ENCODE results near the gene TGM1.

TGM1 gene

GRCh38 chr14:24270537-24271133 lies 7.7 kb upstream of the TGM1 start:
- DNase-seq: no peak

DNA sequence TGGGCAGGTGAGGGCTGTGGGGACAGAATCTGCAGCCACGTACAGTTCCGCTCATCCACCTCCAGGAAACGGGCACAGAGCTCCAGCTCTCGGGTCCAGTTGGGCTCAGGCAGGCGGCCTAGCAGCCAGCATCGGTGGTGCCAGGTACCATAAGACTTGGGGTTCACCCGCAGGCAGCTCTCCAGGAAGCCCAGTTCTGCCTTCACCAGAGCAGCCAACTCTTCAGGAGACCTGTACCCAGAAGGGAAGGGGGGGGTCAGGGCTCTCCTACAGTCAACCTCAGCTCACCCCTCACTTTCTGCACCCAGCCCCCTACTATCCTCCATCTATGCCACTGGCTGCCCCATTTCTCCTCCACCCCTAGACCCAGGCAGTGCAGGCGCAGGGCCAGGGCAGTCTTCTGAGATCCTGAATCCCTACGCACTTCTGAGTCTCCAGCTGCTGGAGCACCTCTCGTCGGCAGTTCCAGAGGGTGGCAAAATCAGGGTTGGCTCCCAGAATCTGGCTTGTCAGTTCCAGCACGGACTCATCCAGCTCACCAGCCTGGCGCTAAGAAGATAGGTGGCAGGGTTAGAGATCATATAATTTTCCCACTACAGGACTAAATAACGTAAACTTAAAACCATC lies 7.0 kb upstream of the TGM1 start:
- DNase-seq: no peak

DNA sequence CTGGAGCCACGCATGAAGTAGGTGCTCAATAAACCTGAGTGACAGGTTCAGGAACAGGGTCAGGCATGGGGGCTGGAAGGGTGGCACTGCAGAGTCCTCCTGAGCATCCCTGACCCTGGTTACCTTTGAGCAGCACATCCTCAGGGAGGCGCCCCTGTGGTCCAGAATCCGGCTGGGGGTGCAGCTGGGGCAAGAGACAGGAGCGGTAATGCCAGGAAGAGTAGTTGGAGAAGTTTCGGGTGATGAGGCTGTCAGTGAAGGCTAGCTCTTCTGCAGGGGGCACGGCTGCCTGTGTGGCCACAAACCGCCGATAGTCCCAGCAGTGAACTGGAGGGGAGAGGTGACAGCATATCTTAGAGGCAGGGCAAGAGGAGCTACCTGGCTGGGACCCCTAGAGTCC lies 6.4 kb upstream of the TGM1 start:
- DNase-seq: no peak

DNA sequence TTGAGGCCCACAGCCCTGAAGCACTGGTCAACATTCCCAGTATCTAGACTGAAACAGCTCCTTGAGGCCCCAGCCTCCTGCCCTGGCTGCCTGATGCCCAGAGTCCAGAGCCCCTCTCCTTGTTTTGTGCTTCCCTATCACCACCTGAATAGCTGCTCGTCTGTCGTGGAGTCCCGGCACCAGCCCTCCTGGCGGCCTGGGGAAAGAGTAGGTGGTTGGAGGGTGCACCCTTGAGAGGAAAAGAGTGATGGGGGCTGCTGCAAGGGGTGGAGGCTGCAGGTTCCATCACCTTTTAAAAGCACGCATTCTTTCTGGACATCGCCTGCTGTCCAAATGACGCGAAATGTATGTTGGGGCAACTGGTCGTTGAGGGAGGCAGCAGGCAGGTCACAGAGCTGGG lies 5.2 kb upstream of the TGM1 start:
- no peak for DNase-seq

DNA sequence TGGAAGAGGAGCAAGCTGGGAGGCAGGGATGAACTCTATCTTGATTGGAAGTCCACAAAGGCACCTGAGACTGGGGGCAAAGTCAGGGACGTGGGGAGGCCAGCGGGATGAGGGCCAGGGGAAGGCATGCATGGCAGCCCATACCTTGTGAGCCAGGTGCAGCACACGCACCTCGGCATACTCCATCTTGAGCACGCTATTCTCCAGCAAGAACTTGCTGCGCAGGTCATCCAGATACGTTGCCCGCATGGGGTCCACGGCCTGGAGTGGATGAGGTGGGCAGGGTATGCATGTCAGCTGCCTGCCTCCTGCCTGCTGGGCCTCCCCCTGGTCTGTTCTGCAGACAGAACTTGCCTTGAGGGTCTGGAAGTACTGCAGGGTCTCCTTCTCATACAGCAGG lies 4.5 kb upstream of the TGM1 start:
- DNase-seq: no peak

GRCh38 chr14:24266344-24267244 lies 3.6 kb upstream of the TGM1 start:
- no peak for DNase-seq

DNA sequence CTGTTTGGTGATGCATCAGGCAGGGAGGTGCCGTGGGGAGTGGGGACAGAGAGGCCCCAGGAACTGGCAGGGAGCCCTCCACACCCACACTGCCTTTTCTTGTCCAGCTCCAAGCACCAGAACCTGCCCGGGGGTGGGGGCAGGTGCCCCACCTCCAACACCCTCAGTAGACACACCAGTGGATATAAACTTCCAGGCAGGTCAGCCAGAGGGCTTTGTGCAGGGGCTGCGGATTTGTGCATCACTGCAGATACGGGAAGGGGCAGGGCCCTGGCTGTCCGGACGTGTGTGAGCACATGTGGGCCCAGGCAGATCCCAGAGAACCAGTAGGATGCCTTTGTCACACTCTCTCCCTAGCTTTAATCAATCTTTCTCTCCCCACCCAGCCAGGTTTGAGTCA lies 1.3 kb upstream of the TGM1 start:
- DNase-seq: no peak

GRCh38 chr14:24263848-24264247 lies 871 bp upstream of the TGM1 start:
- no peak for DNase-seq

DNA sequence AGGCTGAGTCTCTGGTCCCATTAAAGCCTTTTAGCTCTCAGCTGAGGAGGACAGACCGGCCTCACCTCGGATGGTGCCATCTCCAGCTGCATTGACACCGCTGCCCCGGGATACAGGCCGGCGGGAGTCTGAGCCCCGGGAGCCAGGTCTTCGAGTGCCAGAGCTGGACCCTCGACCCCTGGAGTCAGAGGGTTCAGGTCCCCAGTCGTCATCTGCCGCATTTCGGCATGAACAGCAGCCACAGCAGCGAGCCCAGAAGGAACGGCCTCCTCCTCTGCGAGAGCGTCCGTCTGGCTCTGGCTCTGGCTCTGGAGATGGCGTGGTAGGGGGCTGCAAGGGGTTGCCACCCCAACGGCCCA lies 1.0 kb downstream of the TGM1 start:
- DNase-seq: no peak

GRCh38 chr14:24261256-24261968 lies 1.6 kb downstream of the TGM1 start:
- no peak for DNase-seq

DNA sequence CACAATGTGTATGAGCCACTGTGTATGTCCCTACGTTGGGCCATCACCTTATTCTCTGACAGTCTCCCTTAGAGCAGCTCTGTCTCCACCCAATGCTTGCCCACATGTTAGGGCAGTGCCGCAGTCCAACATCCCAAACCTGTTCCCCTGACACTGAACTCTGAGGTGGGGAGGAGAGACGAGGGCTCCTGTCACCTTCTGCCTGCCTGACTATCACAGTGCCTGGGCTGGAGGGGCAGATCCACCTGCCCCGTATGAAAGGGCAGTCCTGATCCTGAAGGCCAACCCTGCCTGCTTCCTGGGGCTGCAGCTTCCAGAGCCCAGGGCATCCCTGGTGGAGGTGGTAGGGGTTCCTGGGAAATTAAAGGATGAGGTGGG lies 2.2 kb downstream of the TGM1 start:
- DNase-seq: no peak

DNA sequence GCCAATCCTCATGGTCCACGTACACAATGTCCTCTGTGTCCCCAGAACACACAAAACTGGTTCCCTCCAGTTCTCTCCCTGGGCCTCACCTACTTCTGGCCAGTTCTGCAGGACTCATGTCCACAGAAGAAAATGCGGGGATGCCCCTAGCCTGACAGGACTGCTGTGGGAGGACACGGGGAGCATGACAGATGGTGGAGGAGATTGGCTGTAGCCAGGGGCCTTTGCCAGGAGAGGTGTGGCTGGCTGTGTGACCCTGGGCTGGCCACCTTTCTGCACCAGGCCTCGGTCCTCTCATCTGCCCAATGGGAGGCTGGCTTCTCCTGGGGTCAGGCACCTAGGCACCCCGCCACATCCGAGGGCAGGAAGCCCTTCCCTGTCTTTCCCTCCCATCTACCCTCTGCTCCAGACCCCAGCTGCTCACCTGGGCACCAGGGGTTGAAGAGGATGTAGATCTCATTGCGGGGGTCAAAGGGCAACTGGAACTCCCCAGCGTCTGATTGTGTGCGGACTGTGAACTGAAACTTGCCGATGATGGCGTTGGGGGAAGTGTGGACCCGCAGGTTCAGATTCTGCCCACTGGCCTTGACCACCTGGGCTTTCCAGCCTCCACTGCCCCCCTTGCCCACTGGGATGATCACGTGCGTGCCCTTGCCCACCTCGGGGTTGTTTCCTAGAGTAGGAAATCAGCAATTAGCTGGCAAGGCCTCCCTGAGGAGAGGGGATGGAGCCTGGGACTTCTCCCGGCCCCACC lies 2.8 kb downstream of the TGM1 start:
- DNase-seq: no peak

DNA sequence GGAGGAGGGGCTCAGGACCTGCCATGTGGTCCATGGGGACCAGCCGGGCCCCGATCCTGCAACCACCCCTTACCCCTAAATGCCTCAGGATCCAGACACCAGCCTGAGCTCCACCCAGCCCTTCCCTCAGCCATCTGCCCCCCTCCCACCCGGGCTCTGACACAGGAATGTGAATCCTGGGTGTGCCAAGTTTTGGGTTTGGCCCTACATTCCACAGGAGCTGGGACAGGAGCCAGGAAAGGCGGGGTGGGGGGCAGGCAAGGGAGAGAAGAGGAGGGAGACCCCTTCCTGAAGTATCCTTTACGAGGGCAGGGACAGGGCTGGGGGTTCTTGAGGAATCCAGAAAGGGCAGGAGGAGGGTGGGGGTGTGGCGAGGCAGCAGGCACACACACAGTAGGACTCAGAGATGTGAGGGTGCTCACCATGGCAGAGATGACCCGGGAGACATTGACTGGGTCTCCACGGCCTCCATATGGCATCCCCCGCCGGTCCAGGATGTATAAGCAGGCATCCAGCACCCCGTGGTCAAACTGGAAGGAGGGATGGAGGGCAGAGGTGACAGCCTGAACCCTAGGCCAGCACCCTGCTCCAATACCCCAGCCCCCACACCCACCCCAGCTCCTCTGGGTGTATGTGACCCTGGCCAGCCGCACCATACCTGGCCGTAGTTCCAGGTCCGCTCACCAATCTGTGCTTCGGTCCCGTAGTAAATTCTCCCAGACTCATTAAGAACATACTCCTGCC lies 3.5 kb downstream of the TGM1 start:
- no peak for DNase-seq

- DNase-seq: no peak
Measured at GRCh38 chr14:24258548-24259265, 4.3 kb downstream of the TGM1 start.

DNA sequence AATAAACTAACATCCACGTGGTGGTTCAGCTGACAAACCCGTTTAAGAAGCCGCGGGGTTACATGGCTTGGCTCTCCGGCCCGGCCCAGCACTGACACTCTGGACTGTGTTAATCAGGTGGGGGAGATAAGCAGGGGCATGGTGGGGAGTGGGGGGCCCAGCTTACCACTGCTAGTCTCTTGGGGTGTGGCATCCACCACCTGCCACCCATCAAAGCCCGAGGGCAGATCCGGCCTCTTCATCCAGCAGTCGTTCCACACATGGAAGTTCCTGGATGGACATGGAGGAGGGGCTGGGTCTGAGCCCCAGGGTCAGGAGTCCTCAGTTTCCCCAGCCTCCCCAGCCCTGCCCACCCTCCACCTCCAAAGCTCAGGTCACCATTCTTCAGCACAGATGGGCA lies 4.9 kb downstream of the TGM1 start:
- no peak for DNase-seq

DNA sequence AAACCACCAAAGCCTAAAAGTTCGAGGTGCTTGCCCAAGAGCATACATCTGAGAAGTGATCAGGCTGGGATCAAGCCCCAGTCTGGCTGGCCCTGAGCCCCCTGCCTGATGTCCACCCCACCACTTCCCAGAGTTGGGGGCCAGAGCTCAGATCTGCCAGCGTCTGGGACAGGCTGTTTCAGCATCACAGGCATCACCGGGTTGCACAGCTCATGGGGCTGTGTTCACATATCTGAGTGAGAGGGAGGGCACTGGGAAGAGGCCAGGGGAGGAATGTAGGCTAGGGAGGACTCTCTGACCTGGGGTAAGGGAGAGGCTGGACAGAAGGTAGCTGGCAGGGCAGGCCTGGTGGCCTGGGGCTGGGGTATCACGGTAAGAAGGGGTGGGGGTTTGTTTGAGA lies 6.0 kb downstream of the TGM1 start:
- DNase-seq: no peak

- DNase-seq: peak; percentile 89
Measured at GRCh38 chr14:24255931-24256711, 6.9 kb downstream of the TGM1 start.

DNA sequence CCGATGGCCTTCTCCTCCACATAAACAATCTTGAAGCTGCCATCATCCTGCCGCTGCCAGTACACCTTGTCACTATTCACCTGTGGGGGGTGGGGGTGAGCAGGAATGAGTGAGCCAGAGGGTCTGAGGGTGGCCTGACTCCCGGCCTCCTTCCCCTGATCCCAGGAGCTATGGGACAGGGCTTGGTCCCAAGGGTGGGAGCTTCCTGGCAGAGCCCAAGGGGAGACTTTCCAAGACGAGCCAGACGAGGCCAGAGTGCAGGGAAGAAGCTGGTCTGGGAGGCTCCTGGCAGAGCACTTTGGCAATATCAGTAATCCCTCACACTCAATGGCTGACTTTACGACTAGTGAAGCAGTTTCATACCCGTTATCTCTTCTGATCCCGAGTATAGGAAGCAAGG lies 7.5 kb downstream of the TGM1 start:
- no peak for DNase-seq

- no peak for DNase-seq
Measured at GRCh38 chr14:24254630-24255392, 8.2 kb downstream of the TGM1 start.

DNA sequence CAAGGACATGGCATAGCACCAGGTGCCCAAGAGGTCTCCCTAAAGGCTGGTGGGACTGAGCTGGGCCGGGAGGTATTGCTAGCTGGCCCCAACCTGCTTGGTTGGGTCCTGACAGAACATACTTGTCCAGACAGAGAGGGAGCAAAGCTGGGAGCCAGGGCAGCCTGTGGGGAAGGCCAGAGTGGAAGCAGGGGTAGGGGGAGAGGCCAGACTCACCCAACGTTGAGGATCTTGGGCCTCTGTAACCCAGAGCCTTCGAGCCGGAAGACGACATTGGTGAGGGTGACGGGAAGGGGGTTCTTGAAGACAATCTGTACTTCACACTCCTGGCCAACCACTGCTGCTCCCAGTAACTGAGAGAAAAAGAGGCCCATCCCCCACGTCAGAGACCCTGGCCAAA lies 9.0 kb downstream of the TGM1 start:
- DNase-seq: no peak

All from hematopoietic multipotent progenitor cell treated with erythropoietin and hydrocortisone succinate and interleukin-3 and kit ligand, for 4 days (in vitro differentiated cells).